Astrocyte of the cerebellum (primary cell): ENCODE measurements around the gene RNU11.
"Not testable (repeated sequence)": the region's sequence is repeated elsewhere in the genome, so short reads cannot be mapped to it uniquely, and the experiment has no call there.

Experiments used
- DNase-seq: peaks from one replicate; pipeline ENCODE4 v3.0.0-alpha.2; 2011; ENCODE audit warnings: low read depth
- H3K4me3 ChIP-seq: 2 replicates; pipeline ENCODE4 v1.5.1; 2011; ENCODE audit warnings: mild to moderate bottlenecking, low read depth, low read length, moderate library complexity
- in situ Hi-C: cut with HindIII; loops from 2 replicates; pipeline ENCODE4 v1.10.0; 2017; ENCODE audit warnings: low sequenced_read_pairs
- TF ChIP-seq, protein P1 (sequence below): IDR thresholded peaks from 2 replicates; pipeline ENCODE4 v1.5.1; 2012; ENCODE audit warnings: low read length, low read depth, moderate library complexity, mild to moderate bottlenecking; ENCODE audit errors: missing control alignments

Gene RNU11

GRCh38 chr1:28680151-28680550, 31.8 kb downstream of the RNU11 start:
- H3K4me3 ChIP-seq = no peak overlapping the region
- DNase-seq = no peak
- TF ChIP-seq, protein P1, sequence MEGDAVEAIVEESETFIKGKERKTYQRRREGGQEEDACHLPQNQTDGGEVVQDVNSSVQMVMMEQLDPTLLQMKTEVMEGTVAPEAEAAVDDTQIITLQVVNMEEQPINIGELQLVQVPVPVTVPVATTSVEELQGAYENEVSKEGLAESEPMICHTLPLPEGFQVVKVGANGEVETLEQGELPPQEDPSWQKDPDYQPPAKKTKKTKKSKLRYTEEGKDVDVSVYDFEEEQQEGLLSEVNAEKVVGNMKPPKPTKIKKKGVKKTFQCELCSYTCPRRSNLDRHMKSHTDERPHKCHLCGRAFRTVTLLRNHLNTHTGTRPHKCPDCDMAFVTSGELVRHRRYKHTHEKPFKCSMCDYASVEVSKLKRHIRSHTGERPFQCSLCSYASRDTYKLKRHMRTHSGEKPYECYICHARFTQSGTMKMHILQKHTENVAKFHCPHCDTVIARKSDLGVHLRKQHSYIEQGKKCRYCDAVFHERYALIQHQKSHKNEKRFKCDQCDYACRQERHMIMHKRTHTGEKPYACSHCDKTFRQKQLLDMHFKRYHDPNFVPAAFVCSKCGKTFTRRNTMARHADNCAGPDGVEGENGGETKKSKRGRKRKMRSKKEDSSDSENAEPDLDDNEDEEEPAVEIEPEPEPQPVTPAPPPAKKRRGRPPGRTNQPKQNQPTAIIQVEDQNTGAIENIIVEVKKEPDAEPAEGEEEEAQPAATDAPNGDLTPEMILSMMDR = no peak
- in situ Hi-C loops = no loop called here

DNA sequence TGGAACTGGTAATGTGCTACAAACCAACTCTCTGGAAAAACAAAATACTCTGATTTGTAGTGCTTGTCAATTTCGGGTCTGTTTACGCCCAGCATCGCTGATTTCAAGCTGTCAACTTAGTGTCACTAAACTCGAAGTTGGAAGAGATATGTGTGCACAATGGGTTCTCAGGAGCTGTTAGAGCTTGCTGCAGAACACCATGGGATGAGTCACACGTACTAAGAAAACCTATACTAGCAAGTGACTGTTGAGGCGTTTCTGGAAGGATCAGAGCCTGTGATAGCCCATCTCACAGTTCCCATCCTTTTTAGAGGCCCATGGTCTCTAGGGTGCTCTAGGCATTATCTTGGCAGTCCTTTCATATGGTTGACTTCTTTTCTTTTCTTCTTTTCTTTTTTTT, 34.4 kb downstream of the RNU11 start:
- no peak for DNase-seq
- H3K4me3 ChIP-seq = no peak overlapping the region
- in situ Hi-C loops = no loop called here
- TF ChIP-seq, protein P1 = no peak

GRCh38 chr1:28684937-28685336, 36.5 kb downstream of the RNU11 start:
- in situ Hi-C loops = no loop called here

DNA sequence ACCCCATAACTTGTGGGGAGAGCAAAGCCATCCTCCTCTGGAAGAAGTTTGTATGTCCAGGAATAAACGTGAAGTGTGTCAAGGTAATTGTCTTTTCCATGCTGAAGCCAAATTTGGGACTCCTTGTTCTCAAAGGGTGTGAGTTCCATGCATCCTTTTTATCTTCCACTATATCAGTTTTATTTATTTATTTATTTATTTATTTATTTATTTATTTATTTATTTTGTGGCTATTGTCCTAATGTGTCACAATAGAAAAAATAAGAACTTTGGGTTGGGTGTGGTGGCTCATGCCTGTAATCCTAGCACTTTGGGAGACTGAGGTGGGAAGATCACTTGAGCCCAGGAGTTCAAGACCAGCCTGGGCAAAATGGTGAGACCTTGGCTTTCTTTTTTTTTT, 43.2 kb downstream of the RNU11 start:
- DNase-seq, in situ Hi-C loops, H3K4me3 ChIP-seq: not testable (repeated sequence)

More at GRCh38 chr1:28684937-28685336, 36.5 kb downstream of the RNU11 start:
- H3K4me3 ChIP-seq = no peak overlapping the region
- TF ChIP-seq, protein P1 = no peak
- DNase-seq = no peak
